H1 (cell line): ENCODE measurements around the gene RHBDF1. TPM values are rescaled to one million over a fixed set of nuclear protein-coding genes. Genes with fewer than 3 reads are reported as not detected.

Experiments used
- BACH1 ChIP-seq: IDR thresholded peaks from 2 replicates; pipeline ENCODE4 v1.6.1; 2012; ENCODE audit warnings: low read length, improper control_type of control experiment
- BRCA1 ChIP-seq: IDR thresholded peaks from 2 replicates; pipeline ENCODE4 v1.6.1; 2012; ENCODE audit warnings: low read depth, low read length, improper control_type of control experiment
- CHD2 ChIP-seq: IDR thresholded peaks from 2 replicates; pipeline ENCODE4 v1.6.1; 2012; ENCODE audit warnings: low read length, improper control_type of control experiment
- GABPA ChIP-seq: IDR thresholded peaks from 2 replicates; pipeline ENCODE4 v1.6.1; 2011; ENCODE audit warnings: mild to moderate bottlenecking, low read length, moderate library complexity, borderline replicate concordance; ENCODE audit not compliant: insufficient read depth
- KDM5A ChIP-seq: fragments of 200-600 bp; IDR thresholded peaks from 2 replicates; pipeline ENCODE4 v1.7.1; 2012; ENCODE audit warnings: mild to moderate bottlenecking, low read length, inconsistent platforms, mixed read lengths
- MAFK ChIP-seq: IDR thresholded peaks from 2 replicates; pipeline ENCODE4 v1.6.1; 2012; ENCODE audit warnings: low read depth, mild to moderate bottlenecking, improper control_type of control experiment, low read length
- NANOG ChIP-seq: IDR thresholded peaks from 2 replicates; pipeline ENCODE4 v1.6.1; 2011; ENCODE audit warnings: low read length, low read depth, mild to moderate bottlenecking, inconsistent platforms; ENCODE audit not compliant: insufficient read depth, poor library complexity, severe bottlenecking
- RAD21 ChIP-seq, 2 experiments: IDR thresholded peaks in 1 of 2; conservative IDR thresholded peaks in 1 of 2; 2 replicates each; pipeline ENCODE4 v1.6.1; 2011; ENCODE audit warnings: low read depth in 2 of 2, low read length in 2 of 2, improper control_type of control experiment in 1 of 2, inconsistent platforms in 1 of 2, mild to moderate bottlenecking in 1 of 2, moderate library complexity in 1 of 2
- SAP30 ChIP-seq: fragments of 300-600 bp; sonication (generic); IDR thresholded peaks from 2 replicates; pipeline ENCODE4 v1.7.1; 2012; ENCODE audit warnings: low read length, moderate library complexity, mild to moderate bottlenecking, inconsistent platforms; ENCODE audit not compliant: insufficient read depth, insufficient replicate concordance
- SIRT6 ChIP-seq: IDR thresholded peaks from one replicate; pipeline ENCODE4 v1.7.1; 2012; ENCODE audit warnings: low read length, inconsistent platforms
- SP1 ChIP-seq: IDR thresholded peaks from 2 replicates; pipeline ENCODE4 v1.6.1; 2011; ENCODE audit warnings: low read depth, low read length
- SP4 ChIP-seq: IDR thresholded peaks from 2 replicates; pipeline ENCODE4 v1.6.1; 2012; ENCODE audit warnings: low read length, inconsistent platforms
- TEAD4 ChIP-seq: IDR thresholded peaks from 2 replicates; pipeline ENCODE4 v1.6.1; 2012; ENCODE audit warnings: low read depth, low read length, inconsistent platforms, mixed read lengths
- polyA plus RNA-seq, 7 experiments: library from polyadenylated mRNA; depleted of rRNA in 3 of 7; stranded (reverse) in 5 of 7; unstranded in 2 of 7; fragments of >200 nt in 5 of 7; fragments of 200-250 nt in 2 of 7; gene quantifications; 1 replicate in 5 of 7; 2 replicates in 1 of 7; 4 replicates in 1 of 7; pipeline versions ENCODE4 v1.2.1 to v1.2.3, GENCODE V29; 2011 to 2013; ENCODE audit warnings: missing spikeins in 2 of 7, mixed read lengths in 2 of 7
- total RNA-seq: library from RNA; stranded (reverse); fragmentation: NEBNext Ultra II Directional; extraction: Animal tissue kit (Norgen Biotek cat#: 25700); gene quantifications from 2 replicates; pipeline ENCODE4 v1.2.1, GENCODE V29; 2021
- TF ChIP-seq, protein P1 (sequence below): IDR thresholded peaks from 2 replicates; pipeline ENCODE4 v1.6.1; 2012; ENCODE audit warnings: low read length, inconsistent platforms

Gene RHBDF1
- total and polyA plus RNA-seq, 2 of the 8 experiments (the other 6 are each of a cell fraction or from before 2014, with no cell fraction given) = 37.4 to 51.6 TPM

DNA sequence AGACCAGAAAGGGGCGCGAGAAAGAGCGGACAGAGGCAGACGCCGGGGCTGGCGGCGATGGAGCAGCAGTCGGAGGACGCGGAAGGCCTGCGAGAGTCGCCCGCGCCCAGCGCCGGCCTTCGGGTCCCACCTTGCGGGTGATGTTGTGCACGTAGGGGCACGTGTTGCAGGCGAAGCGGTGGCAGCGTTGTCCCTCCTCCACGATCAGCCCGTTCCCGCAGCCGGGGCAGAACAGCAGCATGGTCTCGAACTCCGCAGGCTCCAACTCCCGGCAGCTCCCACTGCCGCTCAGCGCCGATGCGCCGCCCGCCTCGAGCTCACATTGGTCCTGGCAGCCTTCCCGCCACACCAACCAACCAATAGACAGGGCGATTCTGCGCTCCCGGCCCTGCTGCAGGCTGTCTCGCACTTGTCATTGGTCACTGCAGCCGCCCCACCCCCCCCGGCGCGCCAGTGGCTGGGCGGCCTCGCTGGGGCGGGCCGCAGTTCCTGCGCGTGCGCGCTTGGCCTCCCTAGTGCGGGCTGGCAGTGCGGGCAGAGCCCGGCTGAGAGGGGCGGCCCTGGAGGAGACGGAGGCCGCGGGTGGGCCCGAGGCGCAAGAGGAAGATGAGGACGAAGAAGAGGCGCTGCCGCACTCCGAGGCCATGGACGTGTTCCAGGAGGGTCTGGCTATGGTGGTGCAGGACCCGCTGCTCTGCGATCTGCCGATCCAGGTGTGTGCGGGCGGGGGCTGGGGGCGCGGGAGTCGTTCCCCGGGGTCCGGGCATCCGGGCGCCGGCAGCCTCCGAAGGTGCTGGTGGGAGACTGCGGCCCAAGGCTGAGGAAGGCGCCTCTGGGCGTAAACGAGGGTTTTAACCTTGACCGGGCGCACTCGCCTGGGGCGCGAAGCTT lies 18.8 kb downstream of the RHBDF1 start, which contains the start of the genes POLR3K and SNRNP25 (continued):
- TF ChIP-seq RAD21 (IDR thresholded peaks at IDR 0.05 in 1 of 2, conservative IDR thresholded peaks at IDR 0.05 in 1 of 2; ENCODE audit: low read depth in 2 of 2, low read length in 2 of 2) = no peak
- TF ChIP-seq SP4 = 0 out of 2 replicates have a peak, but pooled peaks have one; percentile 37
- TF ChIP-seq TEAD4 = no peak
- TF ChIP-seq CHD2 = peak; percentile 87
- no peak for TF ChIP-seq BRCA1
- TF ChIP-seq NANOG = no peak
- TF ChIP-seq SAP30 = no peak
- TF ChIP-seq KDM5A = 0 out of 2 replicates have a peak, but pooled peaks have one; percentile 23
- peak; percentile 96 for TF ChIP-seq SP1
- 0 out of 2 replicates have a peak, but pooled peaks have one; percentile 5 for TF ChIP-seq GABPA
- TF ChIP-seq BACH1 = no peak
- no peak for TF ChIP-seq SIRT6
- no peak for TF ChIP-seq MAFK
- TF ChIP-seq, protein P1, sequence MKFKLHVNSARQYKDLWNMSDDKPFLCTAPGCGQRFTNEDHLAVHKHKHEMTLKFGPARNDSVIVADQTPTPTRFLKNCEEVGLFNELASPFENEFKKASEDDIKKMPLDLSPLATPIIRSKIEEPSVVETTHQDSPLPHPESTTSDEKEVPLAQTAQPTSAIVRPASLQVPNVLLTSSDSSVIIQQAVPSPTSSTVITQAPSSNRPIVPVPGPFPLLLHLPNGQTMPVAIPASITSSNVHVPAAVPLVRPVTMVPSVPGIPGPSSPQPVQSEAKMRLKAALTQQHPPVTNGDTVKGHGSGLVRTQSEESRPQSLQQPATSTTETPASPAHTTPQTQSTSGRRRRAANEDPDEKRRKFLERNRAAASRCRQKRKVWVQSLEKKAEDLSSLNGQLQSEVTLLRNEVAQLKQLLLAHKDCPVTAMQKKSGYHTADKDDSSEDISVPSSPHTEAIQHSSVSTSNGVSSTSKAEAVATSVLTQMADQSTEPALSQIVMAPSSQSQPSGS = no peak
